ENCODE data around the gene PNLIPRP1.

DNA sequence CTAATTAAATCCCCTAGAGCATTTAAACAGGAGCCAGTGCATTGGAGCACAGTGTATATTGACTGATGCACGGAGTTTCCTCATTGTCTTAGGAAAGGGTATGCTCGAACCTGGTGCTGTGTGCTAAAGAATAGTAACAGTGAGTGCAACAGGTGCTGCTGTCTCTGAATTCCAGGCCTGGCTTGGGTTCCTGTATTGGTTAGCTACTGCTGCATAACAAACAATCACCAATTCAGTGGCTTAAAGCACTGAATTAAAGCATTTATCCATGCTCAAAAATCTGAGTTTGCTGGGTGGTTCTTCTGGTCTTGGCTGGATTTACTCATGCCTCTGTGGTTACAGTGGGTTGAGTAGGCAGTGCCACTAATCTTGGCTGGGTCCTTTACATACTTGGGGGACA is 1.8 kb upstream of the PNLIPRP1 start:
- TF ChIP-seq POLR2A (IDR thresholded peaks at IDR 0.05; ENCODE audit: low read length) (no peak), GATA1 (IDR thresholded peaks at IDR 0.05; ENCODE audit: low read depth, low read length) (no peak)

All from erythroblast (primary cell).